ENCODE measurements around the gene SREBF1. TPM values are rescaled to one million over a fixed set of nuclear protein-coding genes. Genes with fewer than 3 reads are reported as not detected.

The SREBF1 gene
- total RNA-seq, 4 donors from 2014 or later: 16.1 to 90.7 (median 56.1) TPM

GRCh38 chr17:17839791-17840707 is 3.3 kb upstream of the SREBF1 start:
- WGBS, 2 donors (ENCODE audit: low coverage in 1 of 2): 14% methylated on average over 5 of the region's 71 CpGs; no CpG with 5 or more reads in 1 of the 2 donors
- peaks cover 0 to under 1% of the 10 kb centered on the region in 2 donors for H3K36me3 ChIP-seq
- ATAC-seq: peak; percentile 80
- H3K27ac ChIP-seq: peak overlapping the region; percentile 83 to 100 (median 99)
- TF ChIP-seq EP300 (IDR thresholded peaks at IDR 0.05) (no peak), POLR2A (IDR thresholded peaks at IDR 0.05) (peak; percentile 88 to 93), POLR2AphosphoS5 (IDR thresholded peaks at IDR 0.05) (peak; percentile 92)
- peak overlapping the region; percentile 29 to 66 for H3K4me3 ChIP-seq
- H3K9me3 ChIP-seq: no peaks in the 10 kb centered on the region
- H3K27me3 ChIP-seq: no peaks in the 10 kb centered on the region
- H3K4me1 ChIP-seq: peaks cover 8 to 66% (median 48%) of the 10 kb centered on the region in 3 donors

GRCh38 chr17:17837966-17838962 is 1.5 kb upstream of the SREBF1 start:
- WGBS, 2 donors (ENCODE audit: low coverage in 1 of 2): 58 to 89% methylated on average over 4 to 6 of the region's 11 CpGs
- Histone ChIP-seq H3K27me3 (no peaks in the 10 kb centered on the region), H3K36me3 (no peaks in the 10 kb centered on the region), H3K27ac (peak overlapping the region; percentile 93 to 100 (median 99)), H3K4me1 (peaks cover 8 to 81% (median 50%) of the 10 kb centered on the region in 3 donors), H3K9me3 (no peaks in the 10 kb centered on the region), H3K4me3 (no peak overlapping the region)
- TF ChIP-seq POLR2AphosphoS5 (IDR thresholded peaks at IDR 0.05): no peak
- no peak for TF ChIP-seq CTCF (IDR thresholded peaks at IDR 0.05)
- no peak for TF ChIP-seq EP300 (IDR thresholded peaks at IDR 0.05)
- no peak for TF ChIP-seq POLR2A (IDR thresholded peaks at IDR 0.05)
- no peak for ATAC-seq

GRCh38 chr17:17837380-17837821 is 615 bp upstream of the SREBF1 start:
- no peaks in the 10 kb centered on the region for H3K9me3 ChIP-seq
- no peaks in the 10 kb centered on the region for H3K27me3 ChIP-seq
- H3K4me1 ChIP-seq: peaks cover 8 to 87% (median 50%) of the 10 kb centered on the region in 3 donors
- peak; percentile 26 for ATAC-seq
- peak overlapping the region; percentile 79 to 97 for H3K4me3 ChIP-seq
- 13% methylated on average over 1 of the region's 3 CpGs; no CpG with 5 or more reads in 1 of the 2 donors for WGBS, 2 donors (ENCODE audit: low coverage in 1 of 2)
- H3K27ac ChIP-seq: peak overlapping the region; percentile 93 to 100 (median 99)
- no peaks in the 10 kb centered on the region for H3K36me3 ChIP-seq
- peak in 1 of 2 donors; percentile 4 for TF ChIP-seq POLR2A (IDR thresholded peaks at IDR 0.05)
- peak in 1 of 4 experiments; percentile 15 for TF ChIP-seq CTCF (IDR thresholded peaks at IDR 0.05)
- peak; percentile 50 for TF ChIP-seq POLR2AphosphoS5 (IDR thresholded peaks at IDR 0.05)
- no peak for TF ChIP-seq EP300 (IDR thresholded peaks at IDR 0.05)

GRCh38 chr17:17836250-17836817 is 452 bp downstream of the SREBF1 start:
- peaks cover 0 to 4% of the 10 kb centered on the region in 2 donors for H3K36me3 ChIP-seq
- H3K4me1 ChIP-seq: peaks cover 8 to 88% (median 56%) of the 10 kb centered on the region in 3 donors
- H3K4me3 ChIP-seq: peak overlapping the region; percentile 79 to 97
- peak overlapping the region; percentile 93 to 100 (median 99) for H3K27ac ChIP-seq
- WGBS, 2 donors (ENCODE audit: low coverage in 1 of 2): 0% methylated on average over 6 of the region's 69 CpGs; no CpG with 5 or more reads in 1 of the 2 donors
- no peaks in the 10 kb centered on the region for H3K9me3 ChIP-seq
- peak; percentile 80 for ATAC-seq
- H3K27me3 ChIP-seq: no peaks in the 10 kb centered on the region
- TF ChIP-seq POLR2AphosphoS5 (IDR thresholded peaks at IDR 0.05) (peak; percentile 98), POLR2A (IDR thresholded peaks at IDR 0.05) (peak; percentile 99), CTCF (IDR thresholded peaks at IDR 0.05) (no peak), EP300 (IDR thresholded peaks at IDR 0.05) (no peak)
